Measurements from ENCODE around the gene MOB1A. TPM values are rescaled to one million over a fixed set of nuclear protein-coding genes. Genes with fewer than 3 reads are reported as not detected.

The MOB1A gene
- polyA plus RNA-seq, 3 donors = 87.2 to 102 (median 98.1) TPM

GRCh38 chr2:74177696-74178095, 983 bp downstream of the MOB1A start:
- no peak for DNase-seq (ENCODE audit: extremely low read depth in 1 of 11, low read depth in 9 of 11, low spot score in 4 of 11)

- DNase-seq (ENCODE audit: extremely low read depth in 1 of 11, low read depth in 9 of 11, low spot score in 4 of 11) = no peak
Observed at GRCh38 chr2:74174909-74175308, 3.8 kb downstream of the MOB1A start.

GRCh38 chr2:74168739-74169138, 9.9 kb downstream of the MOB1A start:
- no peak for DNase-seq (ENCODE audit: extremely low read depth in 1 of 11, low read depth in 9 of 11, low spot score in 4 of 11)

- no peak for DNase-seq (ENCODE audit: extremely low read depth in 1 of 11, low read depth in 9 of 11, low spot score in 4 of 11)
Observed at GRCh38 chr2:74164761-74165160, 13.9 kb downstream of the MOB1A start.

- no peak for DNase-seq (ENCODE audit: extremely low read depth in 1 of 11, low read depth in 9 of 11, low spot score in 4 of 11)
Observed at GRCh38 chr2:74162951-74163350, 15.7 kb downstream of the MOB1A start.

- no peak for DNase-seq (ENCODE audit: extremely low read depth in 1 of 11, low read depth in 9 of 11, low spot score in 4 of 11)
Observed at GRCh38 chr2:74155830-74156229, 22.8 kb downstream of the MOB1A start.

- DNase-seq (ENCODE audit: extremely low read depth in 1 of 11, low read depth in 9 of 11, low spot score in 4 of 11) = no peak
Observed at GRCh38 chr2:74152954-74153353, 25.7 kb downstream of the MOB1A start.

GRCh38 chr2:74149570-74150319, 28.9 kb downstream of the MOB1A start:
- DNase-seq (ENCODE audit: extremely low read depth in 1 of 11, low read depth in 9 of 11, low spot score in 4 of 11) = no peak

- DNase-seq (ENCODE audit: extremely low read depth in 1 of 11, low read depth in 9 of 11, low spot score in 4 of 11) = no peak
Observed at GRCh38 chr2:74149247-74149525, 29.5 kb downstream of the MOB1A start.

GRCh38 chr2:74148457-74149246, 30.0 kb downstream of the MOB1A start:
- DNase-seq (ENCODE audit: extremely low read depth in 1 of 11, low read depth in 9 of 11, low spot score in 4 of 11) = no peak

GRCh38 chr2:74147727-74148456, 30.8 kb downstream of the MOB1A start, which contains the start of gene BOLA3:
TSS of gene BOLA3 (minus strand) at chr2:74147912. CDS start at chr2:74147874, 38 bp downstream.
- DNase-seq (ENCODE audit: extremely low read depth in 1 of 11, low read depth in 9 of 11, low spot score in 4 of 11) = peak; percentile 45 to 76 (median 65)

GRCh38 chr2:74146929-74147726, 31.6 kb downstream of the MOB1A start:
- DNase-seq (ENCODE audit: extremely low read depth in 1 of 11, low read depth in 9 of 11, low spot score in 4 of 11) = no peak

- no peak for DNase-seq (ENCODE audit: extremely low read depth in 1 of 11, low read depth in 9 of 11, low spot score in 4 of 11)
Observed at GRCh38 chr2:74142340-74142739, 36.3 kb downstream of the MOB1A start.

- DNase-seq (ENCODE audit: extremely low read depth in 1 of 11, low read depth in 9 of 11, low spot score in 4 of 11) = no peak
Observed at GRCh38 chr2:74138600-74139323, 39.9 kb downstream of the MOB1A start.

- DNase-seq (ENCODE audit: extremely low read depth in 1 of 11, low read depth in 9 of 11, low spot score in 4 of 11) = no peak
Observed at GRCh38 chr2:74137651-74138599, 40.8 kb downstream of the MOB1A start.

GRCh38 chr2:74131901-74132300, 46.8 kb downstream of the MOB1A start:
- no peak for DNase-seq (ENCODE audit: extremely low read depth in 1 of 11, low read depth in 9 of 11, low spot score in 4 of 11)

GRCh38 chr2:74130211-74130995, 48.3 kb downstream of the MOB1A start:
- no peak for DNase-seq (ENCODE audit: extremely low read depth in 1 of 11, low read depth in 9 of 11, low spot score in 4 of 11)

Measured in renal cortex interstitium (tissue), 11 donors.